GM23338 (cell line): Measurements from ENCODE around the gene CA4. TPM values are rescaled to one million over a fixed set of nuclear protein-coding genes. Genes with fewer than 3 reads are reported as not detected.

Experiments
- ATAC-seq: fragments of 200-7000 bp; cut with Tn5 transposase; 3 replicates; pipeline ENCODE4 v1.9.1; 2020
- DNase-seq: peaks from one replicate; pipeline ENCODE4 v3.0.0-alpha.2; 2015; ENCODE audit warnings: low spot score
- H2AFZ ChIP-seq: fragments of 200-600 bp; sonication (generic); 2 replicates; pipeline ENCODE4 v1.8.0; 2016; ENCODE audit warnings: antibody characterized with exemption, mild to moderate bottlenecking, moderate library complexity
- H3F3A ChIP-seq: fragments of 200-600 bp; sonication (generic); replicated peaks from 2 replicates; pipeline ENCODE4 v1.8.0; 2017; ENCODE audit warnings: antibody characterized with exemption, mixed run types, low read depth
- H3K27ac ChIP-seq: fragments of 200-600 bp; sonication (generic); 2 replicates; pipeline ENCODE4 v1.6.1; 2016; ENCODE audit warnings: low read depth
- H3K27me3 ChIP-seq: fragments of 200-600 bp; sonication (generic); 2 replicates; pipeline ENCODE4 v1.8.0; 2016; ENCODE audit warnings: mild to moderate bottlenecking, mixed run types, moderate library complexity; ENCODE audit not compliant: insufficient read depth
- H3K36me3 ChIP-seq: fragments of 200-600 bp; sonication (generic); 2 replicates; pipeline ENCODE4 v1.8.0; 2016; ENCODE audit warnings: mild to moderate bottlenecking; ENCODE audit not compliant: insufficient read depth
- H3K4me1 ChIP-seq: fragments of 200-600 bp; sonication (generic); 2 replicates; pipeline ENCODE4 v1.8.0; 2016; ENCODE audit warnings: mild to moderate bottlenecking, moderate library complexity; ENCODE audit not compliant: insufficient read depth
- H3K4me2 ChIP-seq: fragments of 200-600 bp; sonication (generic); 2 replicates; pipeline ENCODE4 v1.7.1; 2017; ENCODE audit warnings: mixed run types
- H3K4me3 ChIP-seq: fragments of 200-600 bp; sonication (generic); 2 replicates; pipeline ENCODE4 v1.6.1; 2016; ENCODE audit warnings: mixed run types
- H3K79me2 ChIP-seq: fragments of 200-600 bp; sonication (generic); replicated peaks from 2 replicates; pipeline ENCODE4 v1.8.0; 2017; ENCODE audit warnings: mild to moderate bottlenecking; ENCODE audit not compliant: insufficient read depth
- H3K9me2 ChIP-seq: fragments of 200-600 bp; sonication (generic); 2 replicates; pipeline ENCODE4 v1.8.0; 2017; ENCODE audit not compliant: insufficient read depth
- H4K20me1 ChIP-seq: fragments of 200-600 bp; sonication (generic); replicated peaks from 2 replicates; pipeline ENCODE4 v1.8.0; 2017; ENCODE audit warnings: mild to moderate bottlenecking; ENCODE audit not compliant: insufficient read depth
- H3K27ac Mint-ChIP-seq: 2 replicates; pipeline ENCODE4 v1.8.0; 2020; ENCODE audit warnings: inconsistent platforms, mild to moderate bottlenecking, moderate library complexity, mixed read lengths
- H3K27me3 Mint-ChIP-seq: 3 replicates; pipeline ENCODE4 v1.8.0; 2022; ENCODE audit warnings: low read depth, mild to moderate bottlenecking, moderate library complexity, mixed read lengths, inconsistent platforms; ENCODE audit not compliant: insufficient read depth, poor library complexity
- H3K36me3 Mint-ChIP-seq: 3 replicates; pipeline ENCODE4 v1.8.0; 2021; ENCODE audit warnings: low read depth, mild to moderate bottlenecking, inconsistent platforms, moderate library complexity, mixed read lengths
- H3K4me1 Mint-ChIP-seq: 3 replicates; pipeline ENCODE4 v1.8.0; 2020; ENCODE audit warnings: mild to moderate bottlenecking, inconsistent platforms, mixed read lengths
- H3K4me3 Mint-ChIP-seq: 3 replicates; pipeline ENCODE4 v1.8.0; 2021; ENCODE audit warnings: moderate library complexity, mild to moderate bottlenecking, inconsistent platforms, mixed read lengths
- H3K9me3 Mint-ChIP-seq: 3 replicates; pipeline ENCODE4 v1.8.0; 2020; ENCODE audit warnings: moderate library complexity, mild to moderate bottlenecking, inconsistent platforms, mixed read lengths
- CREB1 ChIP-seq: fragments of 250-450 bp; sonication (Bioruptor Pico); IDR thresholded peaks from 2 replicates; pipeline ENCODE4 v1.5.0; 2020; ENCODE audit warnings: low read depth, mild to moderate bottlenecking, moderate library complexity
- EZH2 ChIP-seq: fragments of 200-600 bp; sonication (generic); IDR thresholded peaks from one replicate; pipeline ENCODE4 v1.8.0; 2017; ENCODE audit warnings: antibody characterized with exemption, mild to moderate bottlenecking, low read depth; ENCODE audit not compliant: unreplicated experiment
- EZH2phosphoT487 ChIP-seq: fragments of 200-600 bp; sonication (generic); IDR thresholded peaks from one replicate; pipeline ENCODE4 v1.8.1; 2018; ENCODE audit warnings: antibody characterized with exemption; ENCODE audit not compliant: unreplicated experiment
- JUNB ChIP-seq: IDR thresholded peaks from one replicate; pipeline ENCODE4 v1.6.1; 2016; ENCODE audit warnings: antibody characterized with exemption; ENCODE audit not compliant: unreplicated experiment
- NANOG ChIP-seq: IDR thresholded peaks from 2 replicates; pipeline ENCODE4 v1.6.1; 2016; ENCODE audit warnings: antibody characterized with exemption, borderline replicate concordance
- POLR2AphosphoS5 ChIP-seq: IDR thresholded peaks from 2 replicates; pipeline ENCODE4 v1.6.1; 2016; ENCODE audit warnings: antibody characterized with exemption, low read depth
- STAT1 ChIP-seq: IDR thresholded peaks from one replicate; pipeline ENCODE4 v1.6.1; 2016; ENCODE audit warnings: antibody characterized with exemption; ENCODE audit not compliant: unreplicated experiment
- ZNF331 ChIP-seq: fragments of 250-450 bp; sonication (Bioruptor Pico); IDR thresholded peaks from 2 replicates; pipeline ENCODE4 v1.5.0; 2020; ENCODE audit warnings: low read depth, mild to moderate bottlenecking, moderate library complexity
- polyA plus RNA-seq: library from polyadenylated mRNA; unstranded; fragments of >200 nt; fragmentation: Nextera tagmentation; extraction: Ambion mirVana; gene quantifications from 2 replicates; pipeline ENCODE4 v1.2.1, GENCODE V29; 2016
- total RNA-seq: library from RNA; depleted of rRNA; stranded (reverse); fragments of >200 nt; shearing (Covaris generic); gene quantifications from 2 replicates; pipeline ENCODE4 v1.2.3, GENCODE V29; 2014
- TF ChIP-seq, protein P1 (sequence below): IDR thresholded peaks from one replicate; pipeline ENCODE4 v1.6.1; 2018; ENCODE audit warnings: antibody characterized with exemption; ENCODE audit not compliant: unreplicated experiment
- TF ChIP-seq, protein P2 (sequence below): IDR thresholded peaks from 2 replicates; pipeline ENCODE4 v1.6.1; 2016; ENCODE audit warnings: antibody characterized with exemption
- TF ChIP-seq, protein P3 (sequence below), 2 experiments: fragments of 200-600 bp in 1 of 2; sonication (generic) in 1 of 2; conservative IDR thresholded peaks; 2 replicates each; pipeline versions ENCODE4 v1.5.1 to v1.6.1; 2016 to 2017; ENCODE audit warnings: antibody characterized with exemption in 2 of 2, low read depth in 2 of 2, mild to moderate bottlenecking in 2 of 2, moderate library complexity in 1 of 2

The CA4 gene
- total and polyA plus RNA-seq, 2 experiments from 2014 or later = 7.6 to 8.2 TPM

DNA sequence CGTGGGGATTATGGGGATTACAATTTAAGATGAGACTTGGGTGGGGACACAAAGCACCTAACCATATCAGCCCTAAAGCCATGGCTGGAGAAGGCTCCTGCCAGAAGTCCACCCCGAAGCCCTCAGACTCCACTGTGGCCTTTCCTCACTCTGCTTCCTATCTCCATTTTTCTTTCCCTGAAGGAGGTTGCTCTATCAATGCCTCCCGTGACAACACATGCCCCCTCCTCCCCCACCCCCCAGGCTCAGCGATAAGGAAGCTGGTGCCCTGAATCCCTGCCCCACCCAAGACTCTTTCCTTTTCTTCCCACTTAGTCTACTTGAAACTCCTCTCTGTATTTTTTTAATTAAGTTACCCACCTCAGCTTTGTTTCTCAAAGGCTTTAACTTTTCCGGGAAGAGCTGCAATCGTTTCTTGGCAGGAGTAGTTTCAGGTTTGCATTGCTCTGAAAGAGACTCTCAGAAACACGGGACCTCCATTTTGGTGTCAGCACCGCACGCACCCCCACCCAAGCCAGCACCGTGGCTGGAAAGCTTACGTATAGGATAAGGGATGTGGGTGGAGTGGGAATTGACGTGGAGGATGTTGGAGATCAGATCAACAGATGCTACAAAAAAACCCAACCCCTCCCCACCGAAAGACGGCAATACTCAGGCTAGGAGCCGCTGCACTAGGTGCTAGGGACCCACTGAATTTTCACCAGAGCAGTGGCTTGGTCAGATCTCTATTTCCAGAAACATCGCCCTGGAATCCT lies 15.2 kb upstream of the CA4 start (continued):
- TF ChIP-seq, protein P1, sequence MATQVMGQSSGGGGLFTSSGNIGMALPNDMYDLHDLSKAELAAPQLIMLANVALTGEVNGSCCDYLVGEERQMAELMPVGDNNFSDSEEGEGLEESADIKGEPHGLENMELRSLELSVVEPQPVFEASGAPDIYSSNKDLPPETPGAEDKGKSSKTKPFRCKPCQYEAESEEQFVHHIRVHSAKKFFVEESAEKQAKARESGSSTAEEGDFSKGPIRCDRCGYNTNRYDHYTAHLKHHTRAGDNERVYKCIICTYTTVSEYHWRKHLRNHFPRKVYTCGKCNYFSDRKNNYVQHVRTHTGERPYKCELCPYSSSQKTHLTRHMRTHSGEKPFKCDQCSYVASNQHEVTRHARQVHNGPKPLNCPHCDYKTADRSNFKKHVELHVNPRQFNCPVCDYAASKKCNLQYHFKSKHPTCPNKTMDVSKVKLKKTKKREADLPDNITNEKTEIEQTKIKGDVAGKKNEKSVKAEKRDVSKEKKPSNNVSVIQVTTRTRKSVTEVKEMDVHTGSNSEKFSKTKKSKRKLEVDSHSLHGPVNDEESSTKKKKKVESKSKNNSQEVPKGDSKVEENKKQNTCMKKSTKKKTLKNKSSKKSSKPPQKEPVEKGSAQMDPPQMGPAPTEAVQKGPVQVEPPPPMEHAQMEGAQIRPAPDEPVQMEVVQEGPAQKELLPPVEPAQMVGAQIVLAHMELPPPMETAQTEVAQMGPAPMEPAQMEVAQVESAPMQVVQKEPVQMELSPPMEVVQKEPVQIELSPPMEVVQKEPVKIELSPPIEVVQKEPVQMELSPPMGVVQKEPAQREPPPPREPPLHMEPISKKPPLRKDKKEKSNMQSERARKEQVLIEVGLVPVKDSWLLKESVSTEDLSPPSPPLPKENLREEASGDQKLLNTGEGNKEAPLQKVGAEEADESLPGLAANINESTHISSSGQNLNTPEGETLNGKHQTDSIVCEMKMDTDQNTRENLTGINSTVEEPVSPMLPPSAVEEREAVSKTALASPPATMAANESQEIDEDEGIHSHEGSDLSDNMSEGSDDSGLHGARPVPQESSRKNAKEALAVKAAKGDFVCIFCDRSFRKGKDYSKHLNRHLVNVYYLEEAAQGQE = no peak

DNA sequence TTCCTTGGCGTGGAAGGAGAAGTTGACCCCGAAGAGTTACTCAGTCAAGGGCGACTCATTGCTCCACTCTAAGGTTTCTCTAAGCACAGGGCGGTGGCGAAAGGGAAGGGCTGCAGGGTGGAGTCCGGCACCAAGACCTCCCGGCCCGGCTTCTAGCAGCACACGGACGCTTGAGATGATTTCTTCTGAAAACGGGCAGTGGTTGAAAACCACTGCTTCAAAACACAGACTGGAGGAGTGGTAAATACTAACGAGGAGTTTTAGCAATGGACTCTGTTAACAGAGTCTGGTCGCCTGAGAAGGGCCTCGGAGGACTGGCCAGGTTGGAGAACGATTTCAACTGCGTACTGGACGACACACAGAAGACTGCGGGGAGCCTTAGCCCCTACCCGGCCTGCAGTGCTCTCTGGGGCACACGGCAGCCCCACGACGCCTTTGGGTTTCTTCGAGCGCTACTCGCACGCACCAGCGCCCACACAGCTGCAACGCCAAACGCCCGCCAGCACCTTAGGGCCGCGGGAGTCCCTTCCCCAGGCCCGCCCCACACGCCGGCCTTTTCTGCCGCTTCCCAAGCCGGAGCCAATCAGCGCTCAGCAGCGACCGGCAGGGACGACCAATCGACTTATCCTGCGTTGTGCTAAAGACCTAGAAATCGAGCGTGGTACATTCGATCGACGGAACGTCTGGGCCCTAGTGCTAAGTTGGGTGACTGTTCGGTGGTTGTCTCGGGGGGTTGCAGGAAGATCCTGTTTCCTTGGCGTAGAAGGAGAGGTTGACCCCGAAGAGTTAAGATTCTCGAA lies 14.4 kb upstream of the CA4 start:
- Histone ChIP-seq H3K27me3 (peaks cover 61% of the 10 kb centered on the region), H3F3A (peaks cover 4% of the 10 kb centered on the region; the same call in 1 of the 2 replicates), H3K4me3 (peak overlapping the region; percentile 93), H3K4me1 (peaks cover 20% of the 10 kb centered on the region), H4K20me1 (peaks cover 3% of the 10 kb centered on the region), H3K27ac (no peak overlapping the region), H3K79me2 (no peaks in the 10 kb centered on the region), H3K4me2 (peak overlapping the region; percentile 99), H2AFZ (peak overlapping the region; percentile 99), H3K9me2 (0 out of 2 replicates have a peak, but pooled peaks cover 2% of the 10 kb centered on the region), H3K36me3 (no peaks in the 10 kb centered on the region)
- H3K9me3 Mint-ChIP-seq = no peaks in the 10 kb centered on the region; the same call in 2 of the 3 replicates
- H3K4me1 Mint-ChIP-seq = peaks cover 15% of the 10 kb centered on the region
- peaks cover 60% of the 10 kb centered on the region for H3K27me3 Mint-ChIP-seq
- H3K4me3 Mint-ChIP-seq = peak overlapping the region; percentile 92
- DNase-seq = peak; percentile 97
- no peaks in the 10 kb centered on the region; the same call in 1 of the 3 replicates for H3K36me3 Mint-ChIP-seq
- ATAC-seq = peak; percentile 88
- no peak overlapping the region for H3K27ac Mint-ChIP-seq
- TF ChIP-seq CREB1 (CRISPR knock-in tag) (peak; percentile 66), NANOG (no peak), ZNF331 (CRISPR knock-in tag) (no peak), EZH2phosphoT487 (no peak), EZH2 (peak; percentile 55), JUNB (no peak), POLR2AphosphoS5 (peak; percentile 93), STAT1 (no peak)
- TF ChIP-seq, protein P1 = no peak
- TF ChIP-seq, protein P2, sequence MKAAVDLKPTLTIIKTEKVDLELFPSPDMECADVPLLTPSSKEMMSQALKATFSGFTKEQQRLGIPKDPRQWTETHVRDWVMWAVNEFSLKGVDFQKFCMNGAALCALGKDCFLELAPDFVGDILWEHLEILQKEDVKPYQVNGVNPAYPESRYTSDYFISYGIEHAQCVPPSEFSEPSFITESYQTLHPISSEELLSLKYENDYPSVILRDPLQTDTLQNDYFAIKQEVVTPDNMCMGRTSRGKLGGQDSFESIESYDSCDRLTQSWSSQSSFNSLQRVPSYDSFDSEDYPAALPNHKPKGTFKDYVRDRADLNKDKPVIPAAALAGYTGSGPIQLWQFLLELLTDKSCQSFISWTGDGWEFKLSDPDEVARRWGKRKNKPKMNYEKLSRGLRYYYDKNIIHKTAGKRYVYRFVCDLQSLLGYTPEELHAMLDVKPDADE = peak; percentile 68
- TF ChIP-seq, protein P3, sequence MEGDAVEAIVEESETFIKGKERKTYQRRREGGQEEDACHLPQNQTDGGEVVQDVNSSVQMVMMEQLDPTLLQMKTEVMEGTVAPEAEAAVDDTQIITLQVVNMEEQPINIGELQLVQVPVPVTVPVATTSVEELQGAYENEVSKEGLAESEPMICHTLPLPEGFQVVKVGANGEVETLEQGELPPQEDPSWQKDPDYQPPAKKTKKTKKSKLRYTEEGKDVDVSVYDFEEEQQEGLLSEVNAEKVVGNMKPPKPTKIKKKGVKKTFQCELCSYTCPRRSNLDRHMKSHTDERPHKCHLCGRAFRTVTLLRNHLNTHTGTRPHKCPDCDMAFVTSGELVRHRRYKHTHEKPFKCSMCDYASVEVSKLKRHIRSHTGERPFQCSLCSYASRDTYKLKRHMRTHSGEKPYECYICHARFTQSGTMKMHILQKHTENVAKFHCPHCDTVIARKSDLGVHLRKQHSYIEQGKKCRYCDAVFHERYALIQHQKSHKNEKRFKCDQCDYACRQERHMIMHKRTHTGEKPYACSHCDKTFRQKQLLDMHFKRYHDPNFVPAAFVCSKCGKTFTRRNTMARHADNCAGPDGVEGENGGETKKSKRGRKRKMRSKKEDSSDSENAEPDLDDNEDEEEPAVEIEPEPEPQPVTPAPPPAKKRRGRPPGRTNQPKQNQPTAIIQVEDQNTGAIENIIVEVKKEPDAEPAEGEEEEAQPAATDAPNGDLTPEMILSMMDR (conservative IDR thresholded peaks at IDR 0.05; ENCODE audit: low read depth in 2 of 2) = no peak
